Activated CD8-positive, alpha-beta memory T cell treated with anti-CD3 and anti-CD28 coated beads, Interleukin-2, amount 50 U/mL, for 24 hours (primary cell): Measurements from ENCODE around the gene RTTN.

ENCODE experiments used
- DNase-seq: peaks from one replicate; pipeline ENCODE4 v3.0.0-alpha.2; 2020; ENCODE audit errors: extremely low read depth

Gene RTTN

GRCh38 chr18:70216788-70217187, 11.3 kb upstream of the RTTN start:
- no peak for DNase-seq

GRCh38 chr18:70207181-70207580, 1.7 kb upstream of the RTTN start:
- DNase-seq = no peak

GRCh38 chr18:70200286-70200685, 5.2 kb downstream of the RTTN start:
- DNase-seq = no peak

DNA sequence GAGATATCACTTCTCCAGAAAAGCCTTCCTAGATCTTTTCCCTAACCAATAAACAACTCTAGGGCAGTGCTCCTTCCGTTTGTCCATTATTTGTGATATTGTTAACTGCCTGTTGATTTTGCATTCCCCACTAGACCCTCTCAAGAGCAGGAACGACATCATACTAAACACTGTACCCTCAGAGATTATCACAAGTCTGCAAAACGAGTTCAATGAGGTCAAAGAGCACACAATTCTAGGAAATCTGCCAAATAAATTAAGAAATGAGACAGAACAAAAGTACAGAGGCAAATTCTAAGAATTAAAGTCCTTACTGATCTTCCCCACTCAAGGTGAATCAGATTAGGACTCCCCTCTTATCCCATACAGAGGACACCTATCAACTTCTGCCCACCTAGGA, 7.6 kb downstream of the RTTN start:
- DNase-seq = no peak

- DNase-seq = no peak
Observed at GRCh38 chr18:70197026-70197425, 8.5 kb downstream of the RTTN start.

GRCh38 chr18:70195852-70196434, 9.5 kb downstream of the RTTN start:
- no peak for DNase-seq

- DNase-seq = no peak
Observed at GRCh38 chr18:70195014-70195614, 10.4 kb downstream of the RTTN start.

DNA sequence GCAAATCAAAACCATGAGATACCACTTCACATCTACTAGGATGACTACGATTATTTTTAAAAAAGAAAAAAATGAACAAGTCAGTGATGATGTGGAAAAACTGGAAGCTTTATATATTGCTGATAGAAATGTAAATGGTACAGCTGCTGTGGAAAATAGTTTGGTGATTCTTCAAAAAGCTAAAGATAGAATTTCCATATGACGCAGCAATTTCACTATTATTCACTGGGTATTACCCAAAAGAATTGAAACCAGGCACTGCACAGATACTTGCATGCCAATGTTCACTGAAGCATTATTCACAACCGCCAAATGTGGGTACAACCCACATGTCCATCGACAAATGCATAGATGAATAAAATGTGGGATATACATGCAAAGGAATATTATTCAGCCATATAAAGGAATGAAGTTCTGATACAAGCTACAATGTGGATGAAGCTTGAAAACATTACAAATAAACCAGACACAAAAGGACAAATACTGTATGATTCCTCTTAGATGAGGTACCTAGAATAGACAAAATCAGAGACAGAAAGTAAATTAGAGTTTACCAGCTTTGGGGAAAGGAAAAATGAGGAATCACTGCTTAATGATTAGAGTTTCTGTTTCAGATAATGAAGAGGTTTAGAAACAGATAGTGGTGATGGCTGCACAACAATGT, 11.1 kb downstream of the RTTN start:
- no peak for DNase-seq

GRCh38 chr18:70190529-70190928, 15.0 kb downstream of the RTTN start:
- DNase-seq = no peak

DNA sequence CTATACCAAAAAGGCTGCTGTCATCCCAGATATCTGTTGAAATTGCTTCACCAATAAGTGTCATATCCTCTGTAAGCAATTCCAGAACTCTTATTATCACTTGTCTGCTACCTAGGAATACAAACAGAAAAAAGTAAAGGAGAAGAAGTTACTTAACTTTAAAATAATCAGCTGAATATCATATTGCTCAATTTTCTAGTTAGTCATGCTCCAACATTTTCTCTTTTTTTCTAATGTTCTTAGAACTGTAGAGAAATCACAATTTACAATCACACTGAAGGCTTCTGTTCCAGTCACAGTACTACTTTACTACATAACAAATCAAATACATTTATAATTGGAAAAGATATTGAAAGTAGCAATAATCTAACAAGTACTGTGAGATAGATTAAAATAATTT, 17.4 kb downstream of the RTTN start:
- no peak for DNase-seq

GRCh38 chr18:70183441-70183840, 22.0 kb downstream of the RTTN start:
- no peak for DNase-seq

- no peak for DNase-seq
Observed at GRCh38 chr18:70182548-70182947, 22.9 kb downstream of the RTTN start.

DNA sequence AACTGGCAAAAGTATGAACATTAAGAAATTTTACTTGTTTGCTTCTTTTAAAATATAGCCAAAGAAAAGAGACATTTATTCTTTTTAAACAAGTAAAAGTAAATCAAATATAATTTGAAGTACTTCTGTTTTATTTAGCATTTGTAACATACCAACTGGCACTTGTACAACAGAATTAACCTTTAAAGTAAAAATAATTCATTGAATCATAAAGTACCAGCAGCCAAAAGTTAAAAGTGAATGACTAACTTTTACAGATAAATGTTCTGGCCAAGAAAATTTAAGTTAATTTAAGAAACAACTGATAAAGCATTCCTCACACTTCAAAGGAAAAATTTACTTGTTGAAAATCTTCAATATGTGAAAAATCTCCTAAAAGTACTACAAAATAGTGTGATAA, 23.8 kb downstream of the RTTN start:
- no peak for DNase-seq

GRCh38 chr18:70181015-70181414, 24.5 kb downstream of the RTTN start:
- no peak for DNase-seq

DNA sequence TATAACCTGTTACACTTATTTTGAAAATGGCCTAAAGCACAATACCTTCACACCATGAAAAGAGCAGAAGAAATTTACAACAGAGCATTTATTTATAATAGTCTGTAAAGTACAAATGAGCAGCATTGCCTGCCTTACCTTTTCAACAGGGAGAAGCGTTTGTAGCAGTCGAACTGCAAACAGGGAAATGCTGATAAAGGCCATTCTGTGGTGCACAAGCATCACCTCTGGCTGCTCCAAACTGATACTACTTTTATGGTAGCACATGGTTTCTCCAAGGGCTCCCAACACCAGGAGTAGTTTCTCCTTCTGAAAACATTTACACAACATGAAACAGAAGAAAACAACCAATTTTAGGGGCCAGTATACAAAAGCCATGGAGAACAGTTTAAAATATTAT, 28.9 kb downstream of the RTTN start:
- no peak for DNase-seq

GRCh38 chr18:70175216-70175615, 30.3 kb downstream of the RTTN start:
- no peak for DNase-seq

- no peak for DNase-seq
Observed at GRCh38 chr18:70172225-70172624, 33.3 kb downstream of the RTTN start.

DNA sequence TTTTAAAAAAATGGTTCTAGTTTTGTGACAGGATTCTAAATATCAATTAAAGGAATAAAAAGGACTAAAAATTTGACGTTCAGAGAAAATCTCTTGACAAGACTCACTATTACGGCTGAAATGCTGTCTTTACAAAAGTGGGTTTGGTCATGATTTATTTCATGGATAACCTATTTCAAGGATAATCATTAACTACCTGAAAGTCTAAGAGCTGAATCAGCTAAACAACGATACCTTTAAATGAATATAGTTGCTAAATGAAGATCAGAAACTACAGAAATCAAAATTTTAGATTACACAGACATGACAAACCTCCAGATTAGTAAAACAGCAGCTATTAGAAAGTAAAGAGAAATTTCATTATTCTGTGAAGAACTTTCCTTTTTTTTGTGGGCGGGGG, 35.7 kb downstream of the RTTN start:
- no peak for DNase-seq

GRCh38 chr18:70166668-70167067, 38.8 kb downstream of the RTTN start:
- DNase-seq = no peak

DNA sequence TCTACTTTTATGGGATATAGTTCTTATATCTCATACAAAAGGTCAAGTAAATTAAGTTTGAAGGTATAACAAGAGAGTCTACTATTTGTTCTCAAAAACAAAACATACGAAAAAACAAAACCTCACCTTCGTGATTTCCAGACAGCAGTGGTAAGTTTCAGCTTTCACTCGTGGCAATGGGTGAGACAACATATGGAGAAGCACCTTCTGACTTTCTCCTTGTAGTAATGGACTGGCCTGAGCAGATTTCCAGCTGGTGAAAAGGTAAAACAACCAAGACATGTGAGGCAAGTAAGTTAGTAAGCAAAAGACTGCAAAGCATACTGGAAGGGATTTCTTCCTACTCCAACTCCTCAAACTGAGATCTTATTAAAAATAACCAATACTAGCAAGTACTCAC, 39.6 kb downstream of the RTTN start:
- no peak for DNase-seq

DNA sequence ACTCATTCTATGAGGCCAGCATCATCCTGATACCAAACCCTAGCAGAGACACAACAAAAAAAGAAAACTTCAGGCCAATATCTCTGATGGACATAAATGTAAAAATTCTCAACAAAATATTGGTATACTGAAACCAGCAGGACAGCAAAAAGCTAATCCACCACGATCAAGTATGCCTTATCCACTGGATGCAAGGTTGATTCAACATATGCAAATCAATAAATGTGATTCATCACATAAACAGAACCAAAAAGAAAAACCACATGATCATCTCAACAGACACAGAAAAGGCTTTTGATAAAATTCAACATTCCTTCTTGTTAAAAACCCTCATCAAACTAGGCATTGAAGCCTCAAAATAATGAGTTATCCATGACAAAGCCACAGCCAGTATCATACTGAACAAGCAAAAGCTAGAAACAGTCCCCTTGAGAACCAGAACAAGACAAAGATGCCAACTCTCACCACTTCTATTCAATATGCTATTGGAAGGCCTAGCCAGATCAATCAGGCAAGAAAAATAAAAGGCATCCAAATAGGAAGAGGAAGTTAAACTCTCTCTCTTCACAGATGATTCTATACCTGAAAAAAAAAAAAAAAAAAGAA, 45.3 kb downstream of the RTTN start:
- DNase-seq = no peak

DNA sequence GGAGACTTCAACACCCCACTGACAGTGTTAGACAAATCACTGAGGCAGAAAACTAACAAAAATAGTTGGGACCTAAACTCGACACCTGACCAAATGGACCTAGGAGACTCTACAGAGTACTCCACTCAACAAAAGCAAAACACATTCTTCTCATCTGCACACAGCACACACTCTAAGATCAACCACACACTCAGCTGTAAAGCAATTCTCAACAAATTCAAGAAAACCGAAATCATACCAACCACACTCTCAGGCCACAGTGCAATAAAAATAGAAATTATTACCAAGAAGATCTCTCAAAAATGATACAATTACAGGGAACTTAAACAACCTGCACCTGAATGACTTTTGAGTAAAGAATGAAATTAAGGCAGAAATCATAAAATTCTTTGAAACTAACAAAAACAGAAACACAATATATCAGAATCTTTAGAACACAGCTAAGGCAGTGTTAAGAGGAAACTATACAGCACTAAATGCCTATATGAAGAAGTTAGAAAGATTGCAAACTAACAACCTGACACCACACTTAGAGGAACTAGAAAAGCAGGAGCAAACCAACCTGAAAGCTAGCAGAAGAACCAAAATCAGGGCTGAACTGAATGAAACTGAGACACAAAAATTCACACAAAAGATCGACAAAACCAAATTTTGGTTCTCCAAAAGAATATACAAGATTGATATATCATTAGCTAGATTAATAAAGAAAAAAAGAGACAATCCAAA, 46.3 kb downstream of the RTTN start:
- DNase-seq = no peak

- no peak for DNase-seq
Observed at GRCh38 chr18:70156886-70157285, 48.6 kb downstream of the RTTN start.
